ENCODE data around the gene DNM3.

- TF ChIP-seq CTCF (IDR thresholded peaks at IDR 0.05; ENCODE audit: low read length) (no peak), EZH2 (IDR thresholded peaks at IDR 0.05; ENCODE audit: borderline replicate concordance, low read length) (no peak)
Measured at GRCh38 chr1:172162236-172162635, 320.9 kb downstream of the DNM3 start.

Data from OCI-LY1 (cell line).